Thymus (tissue), 11 donors: ENCODE data around the gene SUSD3. TPM values are rescaled to one million over a fixed set of nuclear protein-coding genes. Genes with fewer than 3 reads are reported as not detected.
A peak's percentile ranks its signal among the peaks of the same experiment; 100 is the strongest.
"Not testable (repeated sequence)": the region's sequence is repeated elsewhere in the genome, so short reads cannot be mapped to it uniquely, and the experiment has no call there.

Experiments used
- DNase-seq, 9 donors: peaks; one replicate each; pipeline ENCODE4 v3.0.0-alpha.2; 2013; ENCODE audit warnings: low spot score in 9 of 9, low read depth in 6 of 9, missing footprints in 1 of 9
- H3K27ac ChIP-seq, 2 donors: one replicate each; pipeline ENCODE4 v1.5.1; 2013; ENCODE audit warnings: control low read depth in 1 of 2, low read depth in 1 of 2, low read length in 1 of 2, mild to moderate bottlenecking in 1 of 2, moderate library complexity in 1 of 2
- H3K27me3 ChIP-seq, 2 donors: one replicate each; pipeline ENCODE4 v1.5.1; 2013; ENCODE audit warnings: low read length in 1 of 2; ENCODE audit not compliant: control insufficient read depth in 2 of 2, insufficient read depth in 1 of 2
- H3K36me3 ChIP-seq, 2 donors: one replicate each; pipeline ENCODE4 v1.5.1; 2013; ENCODE audit warnings: low read length in 1 of 2, mild to moderate bottlenecking in 1 of 2, moderate library complexity in 1 of 2; ENCODE audit not compliant: control insufficient read depth in 2 of 2, insufficient read depth in 2 of 2
- H3K4me1 ChIP-seq, 2 donors: one replicate each; pipeline ENCODE4 v1.5.1; 2013; ENCODE audit warnings: low read length in 2 of 2; ENCODE audit not compliant: control insufficient read depth in 2 of 2, insufficient read depth in 2 of 2
- H3K4me3 ChIP-seq, 2 donors: one replicate each; pipeline ENCODE4 v1.5.1; 2013; ENCODE audit warnings: low read length in 2 of 2, control low read depth in 1 of 2, mild to moderate bottlenecking in 1 of 2
- H3K9me3 ChIP-seq, 2 donors: one replicate each; pipeline ENCODE4 v1.5.1; 2013; ENCODE audit warnings: low read length in 1 of 2, mild to moderate bottlenecking in 1 of 2; ENCODE audit not compliant: control insufficient read depth in 2 of 2, insufficient read depth in 1 of 2
- WGBS: extraction: QIAGEN DNeasy Blood & Tissue Kit; methylation state at CpG from one replicate; pipeline ENCODE4 v1.1.7; 2013; 5-methylcytosine and 5-hydroxymethylcytosine counted together
- polyA plus RNA-seq: library from polyadenylated mRNA; stranded (reverse); fragments of 200-250 nt; gene quantifications from one replicate; pipeline ENCODE4 v1.2.3, GENCODE V29; 2013
- total RNA-seq: library from RNA; stranded (reverse); fragments of 120-200 nt; gene quantifications from one replicate; pipeline ENCODE4 v1.2.4, GENCODE V29; 2013
- donor health status: healthy.

The SUSD3 gene
- total and polyA plus RNA-seq, 2 donors, result 31.0 to 43.8 TPM

DNA sequence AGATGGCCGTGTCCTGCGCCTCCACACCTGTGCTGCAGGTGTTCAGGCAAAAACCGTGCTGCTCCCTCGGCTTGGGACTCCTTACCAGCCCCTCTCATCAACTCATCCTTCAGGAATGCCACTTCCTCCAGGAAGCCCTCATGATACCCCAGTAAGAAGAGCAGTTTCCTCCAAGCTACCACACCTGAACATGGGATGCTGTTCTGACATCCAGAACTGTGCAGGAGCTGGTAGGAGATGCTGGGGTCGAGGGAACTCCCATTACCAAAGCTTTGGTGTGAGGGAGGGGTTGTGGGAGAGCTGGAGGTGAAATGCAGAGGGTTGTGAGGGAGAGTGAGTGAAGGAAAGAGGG, 56.5 kb downstream of the SUSD3 start:
- H3K4me1 ChIP-seq, result peaks cover 0 to 14% of the 10 kb centered on the region in 2 donors
- H3K36me3 ChIP-seq, result peaks cover 21 to 43% of the 10 kb centered on the region in 2 donors
- no peak overlapping the region for H3K4me3 ChIP-seq
- no peak overlapping the region for H3K27ac ChIP-seq
- no peak for DNase-seq
- no peaks in the 10 kb centered on the region for H3K9me3 ChIP-seq
- WGBS, result 91% methylated on average over 5 of the region's 5 CpGs
- no peaks in the 10 kb centered on the region for H3K27me3 ChIP-seq

- no peak for DNase-seq
- Histone ChIP-seq H3K4me3 (no peak overlapping the region), H3K4me1 (peaks cover 0 to 18% of the 10 kb centered on the region in 2 donors), H3K36me3 (peaks cover 18 to 39% of the 10 kb centered on the region in 2 donors), H3K9me3 (no peaks in the 10 kb centered on the region), H3K27ac (no peak overlapping the region), H3K27me3 (no peaks in the 10 kb centered on the region)
- 43% methylated on average over 3 of the region's 3 CpGs for WGBS
Measured at GRCh38 chr9:93115486-93116071, 57.1 kb downstream of the SUSD3 start.

- 94% methylated on average over 17 of the region's 17 CpGs for WGBS
- Histone ChIP-seq H3K27ac (peak overlapping the region in 1 of 2 donors; percentile 66), H3K4me3 (no peak overlapping the region), H3K27me3 (no peaks in the 10 kb centered on the region), H3K4me1 (peaks cover 0 to 17% of the 10 kb centered on the region in 2 donors), H3K9me3 (no peaks in the 10 kb centered on the region), H3K36me3 (peaks cover 11 to 31% of the 10 kb centered on the region in 2 donors)
- no peak for DNase-seq
Measured at GRCh38 chr9:93116072-93116961, 57.8 kb downstream of the SUSD3 start.

- H3K27ac ChIP-seq, H3K4me3 ChIP-seq, DNase-seq, H3K27me3 ChIP-seq, H3K9me3 ChIP-seq: not testable (repeated sequence)
- peaks cover 0 to 15% of the 10 kb centered on the region in 2 donors for H3K4me1 ChIP-seq
- peaks cover 7 to 20% of the 10 kb centered on the region in 2 donors for H3K36me3 ChIP-seq
- WGBS, result 97% methylated on average over 9 of the region's 9 CpGs
Measured at GRCh38 chr9:93117521-93117920, 59.0 kb downstream of the SUSD3 start.

DNA sequence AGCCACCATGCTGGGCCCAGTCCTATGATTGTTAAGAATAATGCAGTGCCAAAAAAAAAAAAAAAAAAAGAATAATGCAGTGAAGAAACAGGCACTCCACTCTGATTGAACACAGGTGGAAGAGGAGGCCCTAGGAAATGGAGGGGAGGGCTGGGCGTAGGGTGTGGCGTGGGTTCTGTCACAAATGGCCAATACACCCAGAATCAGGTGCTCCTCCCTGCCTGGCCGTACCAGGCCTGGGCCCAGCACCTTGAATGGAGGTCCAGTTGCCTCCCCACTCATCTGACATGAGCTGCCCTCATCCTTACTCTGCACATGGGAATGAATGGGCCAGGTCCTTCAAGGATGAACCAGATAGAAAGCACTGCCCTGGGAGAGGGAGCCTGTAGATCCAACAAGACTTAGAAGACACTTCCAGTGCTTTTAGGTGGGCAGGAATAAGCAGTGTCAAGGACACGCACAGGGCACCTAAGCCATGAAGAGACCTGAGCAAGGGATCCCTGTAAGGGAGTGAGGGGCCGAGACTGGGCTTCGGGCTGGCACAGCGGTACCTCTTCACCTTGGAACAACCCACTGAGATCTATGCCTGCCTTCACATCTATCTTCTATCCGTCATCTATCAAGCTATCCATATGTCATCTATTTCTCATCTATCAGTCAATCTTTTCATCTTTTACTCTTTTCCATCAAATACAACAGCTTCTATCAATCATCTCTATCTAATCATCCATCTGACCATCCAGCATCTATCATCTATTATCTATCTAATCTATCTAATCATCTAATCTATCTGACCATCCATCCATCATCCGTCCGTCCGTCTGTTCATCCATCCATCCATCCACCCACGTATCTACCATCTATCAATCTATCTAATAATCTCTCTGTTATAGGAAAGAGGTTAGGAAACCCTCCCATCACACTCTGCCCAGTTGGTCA, 59.7 kb downstream of the SUSD3 start:
- Histone ChIP-seq H3K36me3 (peaks cover 3 to 13% of the 10 kb centered on the region in 2 donors), H3K9me3 (no peaks in the 10 kb centered on the region), H3K27me3 (no peaks in the 10 kb centered on the region), H3K27ac (no peak overlapping the region), H3K4me3 (no peak overlapping the region), H3K4me1 (peaks cover 0 to 15% of the 10 kb centered on the region in 2 donors)
- 98% methylated on average over 12 of the region's 12 CpGs for WGBS
- DNase-seq, result no peak

DNA sequence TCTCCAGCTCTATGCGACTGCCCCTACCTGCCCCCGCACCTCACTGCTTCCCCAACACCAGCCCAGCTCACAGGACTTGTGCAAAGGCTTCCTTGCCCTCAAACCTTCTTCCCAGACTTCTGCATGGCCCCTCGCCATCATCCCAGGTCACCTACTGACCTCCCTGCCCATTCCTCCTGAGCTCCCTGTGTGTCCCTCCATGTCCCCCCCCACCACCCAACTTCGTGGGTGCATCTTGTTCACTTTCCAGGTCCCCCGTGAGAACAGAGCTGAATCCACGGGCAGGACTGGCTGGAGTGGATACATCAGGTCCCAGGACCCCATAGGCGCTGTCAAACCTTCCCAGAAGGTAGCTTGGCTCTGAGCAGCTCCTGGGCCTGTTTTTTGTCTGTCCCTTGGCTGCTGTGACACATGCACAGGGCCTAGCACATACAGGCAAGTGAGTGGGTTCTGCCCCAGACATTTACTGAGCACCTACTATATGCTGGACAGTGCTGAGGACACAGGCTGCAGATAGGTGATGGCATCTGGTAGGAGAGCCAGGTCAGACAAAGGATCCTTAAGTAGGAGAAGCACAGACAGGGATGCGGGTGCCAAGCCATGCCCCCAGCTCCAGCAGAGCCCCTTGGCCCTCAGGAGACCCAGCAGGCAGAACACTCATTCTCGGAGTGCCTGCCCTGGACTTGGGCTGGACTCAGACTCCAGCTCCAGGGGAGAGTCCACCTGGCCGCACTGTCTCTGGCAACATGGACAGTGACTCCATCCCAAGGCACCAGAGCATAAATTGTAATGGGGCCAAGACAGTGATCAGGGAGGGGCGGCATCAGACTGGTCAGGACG, 60.6 kb downstream of the SUSD3 start:
- no peak for DNase-seq
- H3K4me1 ChIP-seq, result peaks cover 0 to 16% of the 10 kb centered on the region in 2 donors
- H3K4me3 ChIP-seq, result no peak overlapping the region
- no peaks in the 10 kb centered on the region for H3K27me3 ChIP-seq
- H3K27ac ChIP-seq, result no peak overlapping the region
- H3K9me3 ChIP-seq, result no peaks in the 10 kb centered on the region
- WGBS, result 96% methylated on average over 12 of the region's 12 CpGs
- H3K36me3 ChIP-seq, result peaks cover 0 to 5% of the 10 kb centered on the region in 2 donors

DNA sequence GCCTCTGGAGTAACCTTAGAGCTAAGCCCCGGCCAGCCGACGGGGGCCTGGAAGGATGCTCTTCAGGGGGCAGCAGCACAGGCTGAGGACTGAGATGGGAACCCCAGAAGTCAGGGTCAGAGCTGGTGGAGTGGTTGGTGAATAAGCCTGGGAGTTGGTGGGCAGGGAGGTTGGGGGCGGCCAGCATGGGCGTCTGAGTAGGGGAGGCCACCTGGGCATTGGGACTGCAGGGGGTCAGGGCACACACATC, 61.1 kb downstream of the SUSD3 start:
- Histone ChIP-seq H3K27ac (peak overlapping the region in 1 of 2 donors; percentile 20), H3K4me1 (peaks cover 0 to 20% of the 10 kb centered on the region in 2 donors), H3K4me3 (no peak overlapping the region)

DNA sequence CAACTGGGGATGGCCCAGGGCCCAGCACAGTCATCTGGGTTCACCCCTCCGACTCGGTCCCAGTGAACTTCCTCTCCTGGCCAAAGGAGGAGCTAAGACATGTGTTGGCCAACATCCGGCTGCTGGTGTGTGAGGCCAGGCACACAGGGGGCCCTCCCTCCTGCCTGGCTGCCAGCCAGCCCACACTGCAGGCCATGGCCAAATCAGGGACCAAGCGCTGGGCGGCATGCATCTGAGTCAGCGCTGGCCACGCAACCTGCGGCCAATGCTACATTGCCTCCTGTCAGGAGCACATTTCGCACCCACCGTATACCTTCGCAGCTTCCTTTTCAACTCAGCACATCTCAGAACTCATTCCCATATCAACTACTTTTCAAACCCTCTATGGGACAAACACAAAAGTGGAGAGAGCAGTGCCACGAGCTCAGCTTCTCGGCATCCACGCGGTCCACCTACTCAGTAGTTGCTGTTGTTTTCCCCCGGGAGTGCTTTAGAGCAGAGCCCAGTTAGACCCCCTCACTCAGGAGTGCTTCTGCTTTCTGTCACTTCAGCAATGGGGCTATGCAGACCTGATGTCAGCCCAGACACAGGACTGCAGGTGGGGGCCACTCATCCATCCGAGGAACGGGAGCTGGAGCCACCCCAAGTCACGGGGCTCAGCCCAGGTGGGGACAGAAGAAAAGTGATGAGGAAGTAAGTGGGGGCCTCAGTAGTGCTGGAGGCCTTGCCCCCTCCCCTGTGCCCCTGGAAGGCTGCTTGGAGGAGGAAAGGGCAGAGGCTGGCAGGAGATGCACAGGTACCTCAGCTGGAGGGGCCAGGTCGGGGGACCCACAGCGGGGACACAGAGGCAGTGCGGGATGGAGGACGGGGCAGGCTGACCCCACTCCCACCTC, 61.7 kb downstream of the SUSD3 start:
- Histone ChIP-seq H3K9me3 (no peaks in the 10 kb centered on the region), H3K36me3 (peaks cover 0 to 3% of the 10 kb centered on the region in 2 donors), H3K4me3 (no peak overlapping the region), H3K27ac (peak overlapping the region in 1 of 2 donors; percentile 61), H3K4me1 (peaks cover 0 to 22% of the 10 kb centered on the region in 2 donors), H3K27me3 (no peaks in the 10 kb centered on the region)
- WGBS, result 38% methylated on average over 23 of the region's 23 CpGs
- DNase-seq, result peak in 1 of 9 donors; percentile 50

More for the DNA sequence above, 61.1 kb downstream of the SUSD3 start:
- no peak for DNase-seq
- Histone ChIP-seq H3K9me3 (no peaks in the 10 kb centered on the region), H3K36me3 (peaks cover 0 to under 1% of the 10 kb centered on the region in 2 donors), H3K27me3 (no peaks in the 10 kb centered on the region)
- WGBS, result 81% methylated on average over 5 of the region's 5 CpGs
